ENCODE data around the gene MRPS17.

DNA sequence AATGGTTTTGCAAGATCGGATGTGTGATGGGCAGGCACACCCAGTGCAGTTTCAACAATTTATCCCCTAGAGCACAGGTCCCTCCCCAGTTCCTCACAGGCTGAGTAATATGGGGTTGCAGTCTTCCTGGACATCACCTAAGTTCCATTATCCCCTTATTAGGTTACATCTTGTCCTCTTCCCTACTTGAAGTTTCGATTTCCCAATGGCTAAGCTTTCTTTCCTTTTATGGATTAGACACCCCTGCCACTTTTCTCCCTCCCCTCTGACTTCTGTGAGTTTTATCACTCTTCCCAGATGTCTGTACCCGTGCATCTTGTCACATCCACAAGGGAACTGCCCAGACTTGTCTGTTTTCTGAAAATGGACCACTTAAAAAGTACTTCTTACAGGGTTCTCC, 10.3 kb downstream of the MRPS17 start:
- TF ChIP-seq, protein P1, sequence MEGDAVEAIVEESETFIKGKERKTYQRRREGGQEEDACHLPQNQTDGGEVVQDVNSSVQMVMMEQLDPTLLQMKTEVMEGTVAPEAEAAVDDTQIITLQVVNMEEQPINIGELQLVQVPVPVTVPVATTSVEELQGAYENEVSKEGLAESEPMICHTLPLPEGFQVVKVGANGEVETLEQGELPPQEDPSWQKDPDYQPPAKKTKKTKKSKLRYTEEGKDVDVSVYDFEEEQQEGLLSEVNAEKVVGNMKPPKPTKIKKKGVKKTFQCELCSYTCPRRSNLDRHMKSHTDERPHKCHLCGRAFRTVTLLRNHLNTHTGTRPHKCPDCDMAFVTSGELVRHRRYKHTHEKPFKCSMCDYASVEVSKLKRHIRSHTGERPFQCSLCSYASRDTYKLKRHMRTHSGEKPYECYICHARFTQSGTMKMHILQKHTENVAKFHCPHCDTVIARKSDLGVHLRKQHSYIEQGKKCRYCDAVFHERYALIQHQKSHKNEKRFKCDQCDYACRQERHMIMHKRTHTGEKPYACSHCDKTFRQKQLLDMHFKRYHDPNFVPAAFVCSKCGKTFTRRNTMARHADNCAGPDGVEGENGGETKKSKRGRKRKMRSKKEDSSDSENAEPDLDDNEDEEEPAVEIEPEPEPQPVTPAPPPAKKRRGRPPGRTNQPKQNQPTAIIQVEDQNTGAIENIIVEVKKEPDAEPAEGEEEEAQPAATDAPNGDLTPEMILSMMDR (IDR thresholded peaks at IDR 0.05; ENCODE audit: extremely low read depth in 1 of 2, insufficient read depth in 1 of 2, low read depth in 1 of 2, low read length in 2 of 2): no peak
- TF ChIP-seq POLR2AphosphoS5 (IDR thresholded peaks at IDR 0.05; ENCODE audit: insufficient read depth, low read depth, low read length) (no peak), POLR2A (IDR thresholded peaks at IDR 0.05; ENCODE audit: low read depth, low read length) (no peak), JUN (IDR thresholded peaks at IDR 0.05; ENCODE audit: borderline replicate concordance, insufficient read depth, insufficient read length, low read depth) (no peak), EZH2 (IDR thresholded peaks at IDR 0.05; ENCODE audit: borderline replicate concordance, low read depth, low read length, severe bottlenecking) (no peak), GATA2 (IDR thresholded peaks at IDR 0.05; ENCODE audit: insufficient read depth, insufficient read length, low read depth, low read length) (no peak), MYC (IDR thresholded peaks at IDR 0.05; ENCODE audit: low read depth, low read length) (no peak)
- TF ChIP-seq, protein P2, sequence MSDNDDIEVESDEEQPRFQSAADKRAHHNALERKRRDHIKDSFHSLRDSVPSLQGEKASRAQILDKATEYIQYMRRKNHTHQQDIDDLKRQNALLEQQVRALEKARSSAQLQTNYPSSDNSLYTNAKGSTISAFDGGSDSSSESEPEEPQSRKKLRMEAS (IDR thresholded peaks at IDR 0.05; ENCODE audit: insufficient read depth, insufficient read length): no peak
